AG04450 (cell line): Measurements from ENCODE around the gene PLXNB1. TPM values are rescaled to one million over a fixed set of nuclear protein-coding genes. Genes with fewer than 3 reads are reported as not detected.

Experiments used
- CTCF ChIA-PET: fragments of 300-600, 350-600 bp; formaldehyde crosslinking; extraction: SDS; loops from one replicate; lab custom pipeline; 2022; ENCODE audit warnings: antibody characterized with exemption, inconsistent platforms; lab: Charles Lee
- POLR2A ChIA-PET: fragments of 350-600 bp; formaldehyde crosslinking; extraction: SDS; loops from one replicate; lab custom pipeline; 2021; ENCODE audit warnings: antibody characterized with exemption, inconsistent platforms; lab: Yijun Ruan, JAX
- DNase-seq: peaks from one replicate; pipeline ENCODE4 v3.0.0-alpha.2; 2011; ENCODE audit warnings: low read depth, low spot score
- H3K27ac ChIP-seq: one replicate; pipeline ENCODE4 v1.5.1; 2012; ENCODE audit warnings: low read depth, low read length, control low read depth
- H3K27me3 ChIP-seq: one replicate; pipeline ENCODE4 v1.6.0; 2012; ENCODE audit warnings: low read length; ENCODE audit not compliant: control insufficient read depth, insufficient read depth
- H3K4me3 ChIP-seq: 2 replicates; pipeline ENCODE4 v1.5.1; 2011; ENCODE audit warnings: mild to moderate bottlenecking, low read depth, low read length, control low read depth
- H3K9me3 ChIP-seq: 2 replicates; pipeline ENCODE4 v1.5.1; 2012; ENCODE audit warnings: low read length; ENCODE audit not compliant: control insufficient read depth, insufficient read depth
- polyA plus RNA-seq: library from polyadenylated mRNA; depleted of rRNA; stranded (reverse); fragments of >200 nt; gene quantifications from 2 replicates; pipeline ENCODE4 v1.2.3, GENCODE V29; 2011
- TF ChIP-seq, protein P1 (sequence below): IDR thresholded peaks from 2 replicates; pipeline ENCODE4 v1.5.1; 2011; ENCODE audit warnings: low read depth, low read length, control low read depth, inconsistent platforms

The PLXNB1 gene
- polyA plus RNA-seq, 1 experiment: 13.4 TPM

DNA sequence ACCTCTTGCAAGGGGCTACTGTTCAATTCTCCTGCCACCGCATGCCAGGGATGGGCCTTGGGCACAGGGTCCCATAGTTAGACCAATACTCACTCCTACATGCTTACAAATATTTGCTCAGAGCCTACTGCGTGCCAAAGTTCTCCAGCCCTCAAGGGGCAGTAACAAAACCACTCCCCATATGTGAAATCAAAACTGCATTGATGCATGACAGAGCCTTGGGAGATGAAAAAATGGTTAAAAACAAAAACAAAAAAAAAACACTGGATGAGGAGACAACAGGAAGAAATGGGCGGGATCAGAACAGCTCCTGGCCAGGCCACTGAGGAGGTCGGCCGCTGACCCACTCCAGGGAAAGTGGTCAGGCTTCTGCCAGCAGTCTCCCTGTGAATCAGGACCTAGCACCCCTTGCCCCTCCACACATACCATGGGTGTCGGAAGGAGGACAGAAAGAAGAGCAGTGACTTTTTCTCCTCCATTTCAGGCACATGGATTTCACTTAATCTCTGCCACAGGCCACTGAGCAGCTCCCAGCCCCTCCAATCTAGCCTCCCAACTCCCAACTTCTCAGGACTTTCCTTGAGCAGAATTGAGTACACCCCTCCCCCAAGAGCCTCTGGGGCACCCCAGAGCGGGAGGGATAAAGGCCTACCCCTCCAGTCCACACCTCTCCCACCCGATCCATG, 2.8 kb downstream of the PLXNB1 start:
- DNase-seq: no peak
- TF ChIP-seq, protein P1, sequence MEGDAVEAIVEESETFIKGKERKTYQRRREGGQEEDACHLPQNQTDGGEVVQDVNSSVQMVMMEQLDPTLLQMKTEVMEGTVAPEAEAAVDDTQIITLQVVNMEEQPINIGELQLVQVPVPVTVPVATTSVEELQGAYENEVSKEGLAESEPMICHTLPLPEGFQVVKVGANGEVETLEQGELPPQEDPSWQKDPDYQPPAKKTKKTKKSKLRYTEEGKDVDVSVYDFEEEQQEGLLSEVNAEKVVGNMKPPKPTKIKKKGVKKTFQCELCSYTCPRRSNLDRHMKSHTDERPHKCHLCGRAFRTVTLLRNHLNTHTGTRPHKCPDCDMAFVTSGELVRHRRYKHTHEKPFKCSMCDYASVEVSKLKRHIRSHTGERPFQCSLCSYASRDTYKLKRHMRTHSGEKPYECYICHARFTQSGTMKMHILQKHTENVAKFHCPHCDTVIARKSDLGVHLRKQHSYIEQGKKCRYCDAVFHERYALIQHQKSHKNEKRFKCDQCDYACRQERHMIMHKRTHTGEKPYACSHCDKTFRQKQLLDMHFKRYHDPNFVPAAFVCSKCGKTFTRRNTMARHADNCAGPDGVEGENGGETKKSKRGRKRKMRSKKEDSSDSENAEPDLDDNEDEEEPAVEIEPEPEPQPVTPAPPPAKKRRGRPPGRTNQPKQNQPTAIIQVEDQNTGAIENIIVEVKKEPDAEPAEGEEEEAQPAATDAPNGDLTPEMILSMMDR: no peak
- CTCF ChIA-PET: interaction anchor here (1.2 to 6.2 kb wide), 2 partner anchors 9 to 232 kb away, joined by 4 to 47 read pairs; no protein-coding TSS in a partner anchor

GRCh38 chr3:48426401-48426909, 3.4 kb downstream of the PLXNB1 start:
- DNase-seq: no peak
- CTCF ChIA-PET: interaction anchor here (0.6 to 6.2 kb wide), 3 partner anchors 8 to 232 kb away, joined by 4 to 47 read pairs (median 5); no protein-coding TSS in a partner anchor

More for the DNA sequence above, 2.8 kb downstream of the PLXNB1 start:
- no peaks in the 10 kb centered on the region for H3K27me3 ChIP-seq
- POLR2A ChIA-PET: no interaction called here
- no peaks in the 10 kb centered on the region for H3K9me3 ChIP-seq
- no peak overlapping the region for H3K27ac ChIP-seq
- peak overlapping the region; percentile 18 for H3K4me3 ChIP-seq

GRCh38 chr3:48425281-48425812, 4.5 kb downstream of the PLXNB1 start:
- TF ChIP-seq, protein P1: no peak

More at GRCh38 chr3:48426401-48426909, 3.4 kb downstream of the PLXNB1 start:
- Histone ChIP-seq H3K27me3 (no peaks in the 10 kb centered on the region), H3K9me3 (no peaks in the 10 kb centered on the region), H3K4me3 (no peak overlapping the region), H3K27ac (no peak overlapping the region)
- POLR2A ChIA-PET: no interaction called here
- TF ChIP-seq, protein P1: no peak

DNA sequence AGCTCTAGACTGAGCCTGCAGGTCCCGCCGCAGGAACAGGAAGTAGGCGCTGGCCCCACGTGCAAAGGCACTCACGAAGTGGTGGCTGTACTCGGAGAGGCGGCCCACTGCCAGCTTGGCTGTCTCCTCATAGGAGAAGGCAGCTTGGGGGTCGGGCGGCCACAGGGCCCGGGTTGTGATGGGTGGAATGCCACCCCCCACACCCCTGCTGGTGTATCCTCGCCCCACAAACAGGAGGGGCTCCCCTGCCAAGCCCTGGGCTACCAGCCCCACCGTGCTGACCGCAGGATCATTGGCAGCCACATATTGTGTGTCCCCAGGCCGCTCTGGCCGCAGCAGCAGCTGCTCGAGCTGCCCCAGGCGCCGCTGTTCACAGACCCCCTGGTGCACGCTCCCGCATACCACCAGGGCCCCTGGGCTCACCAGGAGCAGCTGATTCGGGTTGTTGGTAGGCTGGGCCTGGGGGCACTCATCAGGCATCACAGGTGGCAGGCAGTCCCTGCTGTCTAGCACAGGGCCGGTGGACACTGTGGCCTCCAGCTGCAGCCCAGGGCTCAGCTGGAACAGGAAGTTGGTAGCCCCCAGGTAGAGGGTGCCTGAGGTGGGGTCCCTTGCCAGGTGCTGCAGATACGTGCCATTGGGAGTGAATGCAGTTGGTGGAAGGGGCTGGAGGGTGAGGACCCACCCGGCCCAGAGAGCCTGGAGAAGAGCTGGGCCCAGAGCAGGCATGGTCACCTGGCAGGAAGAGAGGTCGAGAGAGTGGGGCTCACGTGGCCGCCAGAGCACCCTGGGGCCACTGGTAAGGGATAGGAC, 5.8 kb downstream of the PLXNB1 start:
- POLR2A ChIA-PET: no interaction called here
- H3K9me3 ChIP-seq: no peaks in the 10 kb centered on the region
- CTCF ChIA-PET: interaction anchor here (0.6 to 6.2 kb wide), 3 partner anchors 12 to 180 kb away, joined by 3 to 47 read pairs (median 11); no protein-coding TSS in a partner anchor

More at GRCh38 chr3:48425281-48425812, 4.5 kb downstream of the PLXNB1 start:
- H3K4me3 ChIP-seq: no peak overlapping the region
- DNase-seq: no peak
- CTCF ChIA-PET: interaction anchor here (6.2 kb wide), 1 partner anchor 11 kb away, joined by 47 read pairs; no protein-coding TSS in a partner anchor
- H3K9me3 ChIP-seq: no peaks in the 10 kb centered on the region
- POLR2A ChIA-PET: interaction anchor here (0.6 kb wide), 1 partner anchor 45 kb away, joined by 3 read pairs; no protein-coding TSS in a partner anchor
- no peaks in the 10 kb centered on the region for H3K27me3 ChIP-seq
- H3K27ac ChIP-seq: no peak overlapping the region

More for the DNA sequence above, 5.8 kb downstream of the PLXNB1 start:
- no peak overlapping the region for H3K27ac ChIP-seq
- no peak for DNase-seq
- TF ChIP-seq, protein P1: no peak
- H3K27me3 ChIP-seq: no peaks in the 10 kb centered on the region
- H3K4me3 ChIP-seq: no peak overlapping the region
